GM18502 (cell line): ENCODE measurements around the gene CIRBP.

Source experiments
- ATAC-seq: cut with Tn5 transposase; IDR thresholded peaks from one replicate; pipeline ENCODE4 v1.9.1; 2021; ENCODE audit warnings: mild to moderate bottlenecking; ENCODE audit not compliant: unreplicated experiment, poor library complexity

CIRBP gene

GRCh38 chr19:1229924-1230782, 39.0 kb upstream of the CIRBP start:
- ATAC-seq: no peak

DNA sequence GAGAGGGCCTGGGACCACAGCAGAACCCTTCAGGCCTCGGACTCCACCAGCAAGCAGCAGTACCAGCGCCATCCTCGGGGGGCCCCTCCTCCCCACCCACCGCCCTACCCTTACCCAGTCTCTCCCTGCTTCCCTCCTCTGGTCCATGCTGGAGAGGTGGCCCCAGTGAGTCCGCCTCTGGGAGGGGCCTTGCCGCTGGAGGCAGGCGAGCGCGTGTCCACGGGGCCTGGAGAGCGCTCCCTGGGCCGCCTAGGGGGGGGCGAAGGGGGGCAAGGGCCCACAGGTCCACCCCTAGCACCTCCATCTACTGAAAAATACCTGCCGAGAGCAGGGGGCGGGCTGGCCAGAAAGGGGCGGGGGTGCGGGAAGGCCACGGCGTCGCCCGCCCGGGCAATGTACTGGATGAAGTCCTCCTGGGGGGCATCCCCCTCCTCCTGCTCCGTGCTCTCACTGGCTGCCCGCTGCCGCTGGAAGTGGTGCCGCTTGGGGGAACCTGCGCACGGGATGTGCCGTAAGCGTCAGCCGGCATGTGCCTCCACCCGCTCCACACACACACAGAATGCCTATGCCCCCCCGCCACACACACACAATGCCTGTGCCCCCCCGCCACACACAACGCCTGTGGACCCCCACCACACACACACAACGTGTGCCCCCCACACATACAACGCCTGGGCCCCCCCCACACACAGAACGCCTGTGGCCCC, 38.2 kb upstream of the CIRBP start:
- no peak for ATAC-seq

- no peak for ATAC-seq
These were observed 37.1 kb upstream of the CIRBP start for GRCh38 chr19:1231729-1232637.

GRCh38 chr19:1232652-1233072, 36.5 kb upstream of the CIRBP start:
- no peak for ATAC-seq

DNA sequence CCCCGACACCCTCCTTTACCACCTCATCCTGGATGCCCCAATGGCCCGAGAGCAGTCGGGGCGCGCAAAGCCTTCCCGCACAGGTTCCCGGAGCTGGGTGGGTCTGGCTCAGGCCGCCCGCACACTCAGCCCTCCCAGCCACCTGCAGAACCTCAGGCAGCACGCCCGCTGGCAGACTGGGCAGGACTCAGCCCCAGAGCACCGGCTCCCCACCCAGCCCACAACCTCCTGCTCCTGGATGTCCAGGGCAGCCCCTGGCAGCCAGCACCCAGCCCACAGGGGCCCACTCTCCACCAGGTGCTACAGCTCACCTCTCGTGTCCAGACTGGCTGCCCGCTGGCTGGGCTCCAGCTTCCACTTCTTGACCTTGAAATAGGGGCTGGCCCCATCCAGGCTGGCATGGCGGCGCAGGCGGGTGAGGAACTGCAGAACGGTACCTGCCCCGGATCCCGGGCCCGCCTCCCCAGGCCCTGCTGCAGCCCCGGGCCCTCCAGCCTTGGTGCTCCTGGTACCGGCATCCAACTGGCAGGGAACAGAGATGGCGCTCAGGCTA, 35.9 kb upstream of the CIRBP start:
- no peak for ATAC-seq

DNA sequence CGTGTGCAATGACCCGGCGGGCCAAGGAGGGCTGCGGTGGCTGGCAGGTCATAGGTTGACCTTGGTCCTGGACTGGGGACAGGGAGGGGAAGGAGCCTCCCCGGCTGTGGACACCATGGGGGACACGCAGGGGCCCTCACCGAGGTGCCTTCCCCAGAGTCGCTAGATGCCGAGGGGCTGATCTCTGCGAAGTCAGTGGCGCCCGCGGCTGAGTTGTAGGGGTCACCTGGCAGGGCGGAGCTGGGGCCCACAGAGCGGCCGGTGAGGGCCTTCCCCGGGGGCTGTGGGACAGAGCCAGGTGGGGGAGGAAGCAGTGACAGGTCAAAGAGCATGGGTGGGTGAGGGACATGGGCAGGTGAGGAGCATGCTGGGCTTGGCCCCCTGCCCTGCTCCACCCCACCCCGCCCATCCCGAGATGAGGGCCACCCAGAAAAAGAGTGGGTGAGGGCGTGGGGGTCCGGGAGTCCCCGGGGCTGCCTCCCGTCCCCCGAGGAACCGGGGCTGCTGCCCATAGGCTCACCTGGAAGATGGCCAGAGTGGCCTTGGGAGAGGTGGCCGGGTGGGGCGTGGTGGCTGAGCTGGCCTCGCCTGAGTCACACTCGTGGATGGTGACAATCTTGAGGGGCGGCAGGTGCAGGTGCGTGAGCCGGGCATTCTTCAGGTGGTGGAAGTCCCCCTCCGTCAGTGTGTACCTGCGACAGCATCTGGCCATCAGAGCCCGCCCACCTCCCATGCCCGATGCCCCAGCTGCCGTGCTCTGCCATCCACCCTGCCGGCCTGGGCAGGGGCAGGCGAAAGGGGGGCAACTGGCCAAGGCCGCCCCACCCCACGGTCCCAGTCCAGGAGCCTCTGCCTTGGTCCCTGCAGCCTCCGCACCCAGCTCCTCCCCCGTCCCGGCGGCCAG, 34.8 kb upstream of the CIRBP start:
- ATAC-seq: no peak

- no peak for ATAC-seq
These were observed 34.2 kb upstream of the CIRBP start for GRCh38 chr19:1234955-1235380.

- ATAC-seq: no peak
These were observed 33.2 kb upstream of the CIRBP start for GRCh38 chr19:1235625-1236538.

- ATAC-seq: no peak
These were observed 32.6 kb upstream of the CIRBP start for GRCh38 chr19:1236576-1236975.

DNA sequence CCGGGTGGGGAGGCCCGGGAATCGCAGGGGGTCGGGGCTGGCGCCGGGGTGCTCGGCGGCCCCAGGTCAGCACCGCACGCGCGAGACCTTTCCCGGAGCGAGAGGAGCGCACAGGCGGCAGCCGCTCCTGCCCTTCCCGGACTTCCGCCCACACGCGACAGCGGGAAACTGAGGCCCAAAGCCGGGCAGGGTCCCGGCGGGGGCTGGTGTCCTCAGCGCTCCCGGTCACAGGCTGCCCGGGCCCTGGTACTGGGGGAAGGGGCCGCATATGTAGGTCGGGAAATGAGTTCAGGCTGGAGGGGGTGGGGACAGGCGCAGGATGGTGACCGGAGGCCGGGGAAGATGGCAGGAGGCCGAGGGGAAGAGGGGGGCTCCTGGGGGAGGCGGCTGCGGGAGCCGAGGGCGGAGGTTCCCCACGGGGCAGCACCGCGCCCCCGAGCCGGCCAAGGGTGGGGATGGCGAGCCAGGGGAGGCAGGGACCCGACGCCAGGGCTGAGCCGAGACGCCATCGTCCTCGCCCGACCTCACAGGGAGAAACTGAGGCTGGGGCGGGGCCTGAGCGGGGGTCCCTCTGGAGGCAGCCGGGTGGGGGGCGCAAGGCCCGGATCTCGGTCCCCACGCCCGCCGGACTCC, 32.0 kb upstream of the CIRBP start:
- no peak for ATAC-seq

- no peak for ATAC-seq
These were observed 31.3 kb upstream of the CIRBP start, which contains the start of gene CBARP for GRCh38 chr19:1237754-1238368. Gene CBARP (minus strand): TSS chr19:1238005. CDS start chr19:1236100, 1,905 bp downstream.

DNA sequence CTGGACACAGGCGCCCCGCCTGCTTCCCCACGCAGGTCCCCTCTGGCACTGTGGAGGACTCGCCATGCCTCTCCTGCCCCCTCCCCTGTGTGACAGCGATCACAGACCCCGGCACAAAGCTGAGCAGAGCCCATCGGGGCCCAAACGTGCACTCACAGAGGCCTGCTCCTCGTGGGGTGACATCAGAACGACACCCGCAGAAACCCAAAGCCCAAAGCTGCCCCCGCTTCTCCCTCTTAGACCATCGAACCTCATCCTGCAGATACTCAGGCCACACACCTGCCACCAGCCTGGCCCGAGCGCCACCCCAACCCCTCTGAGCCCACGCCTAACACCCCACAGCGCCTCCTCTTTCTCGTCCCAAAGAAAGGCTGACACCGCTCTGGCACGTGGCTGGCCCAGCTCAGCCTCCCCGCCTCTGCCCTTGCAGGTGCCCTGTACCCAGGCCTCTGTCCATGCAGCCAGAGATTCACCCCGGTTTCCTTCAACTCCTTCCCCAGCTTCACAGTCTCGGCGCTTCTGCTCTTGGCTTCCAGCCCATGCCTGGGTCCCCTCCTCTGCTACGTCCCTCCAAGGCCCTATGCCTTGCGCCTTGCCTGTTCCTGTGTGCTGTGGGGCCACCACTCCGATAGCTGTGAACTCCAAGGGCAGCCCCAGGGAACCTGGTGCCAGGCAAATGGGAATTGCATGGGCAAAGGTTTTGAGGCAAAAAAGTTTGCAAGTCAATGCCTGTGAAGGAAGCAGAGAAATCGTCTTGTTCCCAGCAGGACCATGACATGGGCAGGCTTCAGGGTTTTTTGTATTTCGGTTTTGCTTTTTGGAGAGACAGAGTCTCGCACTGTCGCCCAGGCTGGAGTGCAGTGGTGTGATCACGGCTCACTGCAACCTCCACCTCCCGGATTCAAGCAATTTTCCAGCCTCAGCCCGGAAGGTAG, 30.5 kb upstream of the CIRBP start:
- ATAC-seq: no peak

DNA sequence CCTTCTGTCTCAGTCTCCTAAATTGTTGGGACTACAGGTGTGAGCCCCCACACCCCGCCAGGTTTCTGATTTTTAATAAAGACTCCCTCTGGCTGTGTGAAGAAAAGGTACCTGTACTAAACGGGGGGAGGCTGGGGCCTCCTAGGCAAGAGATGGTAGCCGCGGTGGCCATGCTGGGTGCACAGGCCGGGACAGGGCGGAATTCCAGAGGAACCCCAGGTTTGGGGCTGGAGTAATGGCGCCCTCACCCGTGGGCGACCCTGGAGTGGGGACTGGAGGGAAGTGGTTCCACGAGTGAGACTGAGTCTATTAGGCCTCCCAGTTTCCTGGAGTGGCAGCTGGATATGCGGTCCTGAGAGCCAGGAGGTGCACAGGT, 29.7 kb upstream of the CIRBP start:
- ATAC-seq: no peak

GRCh38 chr19:1239796-1240737, 29.1 kb upstream of the CIRBP start:
- peak; percentile 40 for ATAC-seq

DNA sequence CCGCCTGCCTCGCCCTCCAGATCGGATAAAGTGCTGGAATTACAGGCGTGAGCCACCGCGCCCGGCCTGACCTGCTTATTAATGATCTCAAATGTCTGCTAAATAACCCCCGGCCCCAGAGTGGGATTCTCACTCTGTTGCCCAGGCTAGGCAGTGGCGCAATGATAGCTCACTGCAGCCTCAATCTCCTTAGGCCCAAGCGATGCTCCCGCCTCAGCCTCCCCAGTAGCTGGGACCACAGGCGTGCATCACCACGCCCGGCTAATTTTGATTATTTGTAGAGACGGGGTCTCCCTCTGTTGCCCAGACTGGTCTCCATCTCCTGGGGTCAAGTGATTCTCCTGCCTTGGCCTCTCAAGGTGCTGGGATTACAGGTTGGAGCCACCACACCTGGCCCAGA, 28.2 kb upstream of the CIRBP start:
- no peak for ATAC-seq
